ENCODE data around the gene LYRM4. TPM values are rescaled to one million over a fixed set of nuclear protein-coding genes. Genes with fewer than 3 reads are reported as not detected.

LYRM4 gene
- total RNA-seq, 1 donor from 2014 or later, result 20.4 TPM

GRCh38 chr6:5199283-5199682, 61.5 kb downstream of the LYRM4 start:
- Histone ChIP-seq H3K4me1 (no peaks in the 10 kb centered on the region), H3K27me3 (no peaks in the 10 kb centered on the region), H3K36me3 (no peaks in the 10 kb centered on the region), H3K4me3 (no peak overlapping the region), H3K9me3 (no peaks in the 10 kb centered on the region), H3K27ac (no peak overlapping the region)
- ATAC-seq (no peak), DNase-seq (no peak)
- intact Hi-C loops (cut with DNase I), result no loop called here
- no peak for TF ChIP-seq CTCF (IDR thresholded peaks at IDR 0.05)

DNA sequence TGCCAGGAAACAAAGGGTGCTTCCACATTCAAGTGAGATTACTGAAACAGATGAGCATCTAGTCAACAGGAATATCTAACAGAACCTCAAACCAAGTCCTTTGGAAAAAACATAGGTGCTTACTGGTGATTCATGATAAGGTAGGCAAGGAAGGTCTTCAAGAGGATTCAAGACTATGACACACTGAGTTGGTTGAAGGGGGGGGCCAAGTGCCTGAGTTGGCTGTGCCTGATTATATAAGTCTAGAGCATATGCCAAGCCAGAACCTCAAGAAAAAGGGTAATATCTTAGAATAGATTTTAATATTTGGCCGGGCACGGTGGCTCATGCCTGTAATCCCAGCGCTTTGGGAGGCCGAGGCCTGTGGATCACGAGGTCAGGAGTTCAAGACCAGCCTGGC, 63.7 kb downstream of the LYRM4 start:
- no peaks in the 10 kb centered on the region for H3K4me1 ChIP-seq
- H3K36me3 ChIP-seq, result no peaks in the 10 kb centered on the region
- H3K27me3 ChIP-seq, result no peaks in the 10 kb centered on the region
- DNase-seq (no peak), ATAC-seq (no peak)
- H3K9me3 ChIP-seq, result no peaks in the 10 kb centered on the region
- no peak for TF ChIP-seq CTCF (IDR thresholded peaks at IDR 0.05)
- H3K27ac ChIP-seq, result no peak overlapping the region
- intact Hi-C loops (cut with DNase I), result no loop called here
- no peak overlapping the region for H3K4me3 ChIP-seq

GRCh38 chr6:5192135-5192794, 68.5 kb downstream of the LYRM4 start:
- H3K27ac ChIP-seq, result no peak overlapping the region
- intact Hi-C loops (cut with DNase I), result no loop called here
- H3K4me3 ChIP-seq, result no peak overlapping the region
- no peak for ATAC-seq
- TF ChIP-seq CTCF (IDR thresholded peaks at IDR 0.05), result no peak
- no peaks in the 10 kb centered on the region for H3K36me3 ChIP-seq
- H3K9me3 ChIP-seq, result no peaks in the 10 kb centered on the region
- H3K4me1 ChIP-seq, result no peaks in the 10 kb centered on the region
- no peak for DNase-seq
- H3K27me3 ChIP-seq, result no peaks in the 10 kb centered on the region

- no peak for ATAC-seq
- TF ChIP-seq CTCF (IDR thresholded peaks at IDR 0.05), result no peak
- H3K27ac ChIP-seq, result no peak overlapping the region
- H3K27me3 ChIP-seq, result no peaks in the 10 kb centered on the region
- no peaks in the 10 kb centered on the region for H3K4me1 ChIP-seq
- no peaks in the 10 kb centered on the region for H3K36me3 ChIP-seq
- H3K4me3 ChIP-seq, result no peak overlapping the region
- no peaks in the 10 kb centered on the region for H3K9me3 ChIP-seq
- intact Hi-C loops (cut with DNase I), result no loop called here
- DNase-seq, result no peak
Measured at GRCh38 chr6:5191722-5192121, 69.0 kb downstream of the LYRM4 start.

DNA sequence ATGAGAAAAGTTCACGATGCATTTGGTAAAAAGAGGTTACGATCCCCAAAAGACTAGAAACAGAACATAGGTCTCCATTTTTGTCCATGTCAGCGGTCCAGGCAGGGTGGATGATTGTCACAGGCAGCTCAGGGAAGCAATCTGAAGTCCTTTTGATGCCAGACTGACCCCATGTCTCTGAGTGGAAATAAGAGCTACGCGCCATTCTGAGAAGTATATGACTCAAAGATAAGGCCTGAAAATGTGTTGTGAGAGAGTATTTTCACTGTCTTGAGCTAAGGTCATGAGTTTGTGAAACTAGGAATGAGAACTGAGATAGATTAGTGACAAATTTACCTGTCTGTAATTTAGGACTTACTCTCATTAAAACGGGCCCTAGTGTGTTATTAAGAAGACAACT, 69.5 kb downstream of the LYRM4 start:
- no peaks in the 10 kb centered on the region for H3K4me1 ChIP-seq
- TF ChIP-seq CTCF (IDR thresholded peaks at IDR 0.05), result no peak
- ATAC-seq, result no peak
- no peak for DNase-seq
- intact Hi-C loops (cut with DNase I), result no loop called here
- no peak overlapping the region for H3K4me3 ChIP-seq
- H3K27me3 ChIP-seq, result no peaks in the 10 kb centered on the region
- H3K36me3 ChIP-seq, result no peaks in the 10 kb centered on the region
- H3K27ac ChIP-seq, result no peak overlapping the region
- no peaks in the 10 kb centered on the region for H3K9me3 ChIP-seq

DNA sequence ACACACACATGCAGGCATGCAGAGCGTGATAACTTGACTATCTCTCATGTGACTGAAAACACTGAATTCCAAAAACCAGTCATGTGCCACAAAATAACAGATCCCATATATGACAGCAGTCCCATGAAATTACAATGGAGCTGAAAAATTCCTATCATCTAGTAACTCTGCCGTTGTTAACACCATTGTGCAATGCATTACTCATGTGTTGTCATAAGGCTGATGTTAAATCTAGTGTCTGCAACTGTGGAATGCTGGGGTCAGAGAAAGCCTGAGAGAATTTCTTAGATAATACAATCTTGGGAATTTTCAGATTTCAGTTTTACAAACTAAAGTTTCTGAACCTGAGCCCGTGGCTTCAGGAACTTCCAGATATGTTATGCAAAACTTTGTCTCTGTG, 70.2 kb downstream of the LYRM4 start:
- Histone ChIP-seq H3K36me3 (no peaks in the 10 kb centered on the region), H3K9me3 (no peaks in the 10 kb centered on the region), H3K4me3 (no peak overlapping the region), H3K4me1 (no peaks in the 10 kb centered on the region), H3K27ac (no peak overlapping the region), H3K27me3 (no peaks in the 10 kb centered on the region)
- DNase-seq, result no peak
- ATAC-seq, result peak; percentile 37
- intact Hi-C loops (cut with DNase I), result no loop called here
- TF ChIP-seq CTCF (IDR thresholded peaks at IDR 0.05), result no peak

All from upper lobe of right lung (tissue), 1 donor.